Natural killer cell treated with Interleukin-12 subunit alpha and Interleukin-12 subunit beta and Interleukin-15 and Interleukin-18, amount 100 ng/mL, for 72 hours (primary cell): ENCODE measurements around the gene BUB1. TPM values are rescaled to one million over a fixed set of nuclear protein-coding genes. Genes with fewer than 3 reads are reported as not detected.
"Not testable (repeated sequence)": the region's sequence is repeated elsewhere in the genome, so short reads cannot be mapped to it uniquely, and the experiment has no call there.

Source experiments
- ATAC-seq, 2 donors: fragments of 150-1000 bp; cut with Tn5 transposase in 1 of 2; sonication (Bioruptor Pico), chemical (Tn5 transposase) in 1 of 2; 2 replicates each; pipeline ENCODE4 v1.10.0; 2021
- DNase-seq: peaks from one replicate; pipeline ENCODE4 v3.0.0; 2022; ENCODE audit warnings: low spot score
- H3K27ac Mint-ChIP-seq, 2 donors: 1 replicate in 1 of 2; 2 replicates in 1 of 2; pipeline ENCODE4 v1.8.0; 2022; ENCODE audit warnings: mixed read lengths in 2 of 2, mild to moderate bottlenecking in 1 of 2, moderate library complexity in 1 of 2
- H3K27me3 Mint-ChIP-seq, 2 donors: 1 replicate in 1 of 2; 2 replicates in 1 of 2; pipeline ENCODE4 v1.8.0; 2022; ENCODE audit warnings: mixed read lengths in 2 of 2
- H3K36me3 Mint-ChIP-seq: one replicate; pipeline ENCODE4 v1.8.0; 2022; ENCODE audit warnings: mixed read lengths
- H3K4me1 Mint-ChIP-seq, 2 donors: 1 replicate in 1 of 2; 2 replicates in 1 of 2; pipeline ENCODE4 v1.8.0; 2022; ENCODE audit warnings: low read depth in 2 of 2, mixed read lengths in 2 of 2, mild to moderate bottlenecking in 1 of 2
- H3K4me3 Mint-ChIP-seq: one replicate; pipeline ENCODE4 v1.8.0; 2022; ENCODE audit warnings: mixed read lengths
- H3K9me3 Mint-ChIP-seq: 2 replicates; pipeline ENCODE4 v1.8.0; 2022; ENCODE audit warnings: mixed read lengths
- total RNA-seq, 2 donors: library from RNA; stranded (reverse); gene quantifications; one replicate each; pipeline ENCODE4 v1.2.3, GENCODE V29; 2022

BUB1 gene
- total RNA-seq, 2 donors from 2014 or later = 45.2 to 103 TPM

GRCh38 chr2:110657724-110658305 lies 20.0 kb downstream of the BUB1 start:
- H3K9me3 Mint-ChIP-seq = no peaks in the 10 kb centered on the region
- no peaks in the 10 kb centered on the region for H3K27me3 Mint-ChIP-seq
- ATAC-seq (no peak), DNase-seq (no peak)
- peaks cover 34% of the 10 kb centered on the region for H3K36me3 Mint-ChIP-seq
- no peak overlapping the region for H3K4me3 Mint-ChIP-seq
- peak overlapping the region in 1 of 2 donors; percentile 10 for H3K27ac Mint-ChIP-seq
- H3K4me1 Mint-ChIP-seq = peaks cover 11 to 13% of the 10 kb centered on the region in 2 donors

GRCh38 chr2:110655701-110656100 lies 22.2 kb downstream of the BUB1 start:
- no peak overlapping the region for H3K4me3 Mint-ChIP-seq
- H3K9me3 Mint-ChIP-seq = no peaks in the 10 kb centered on the region
- DNase-seq (no peak), ATAC-seq (no peak)
- H3K27me3 Mint-ChIP-seq = no peaks in the 10 kb centered on the region
- H3K36me3 Mint-ChIP-seq = peaks cover 39% of the 10 kb centered on the region
- H3K4me1 Mint-ChIP-seq = peaks cover 11 to 13% of the 10 kb centered on the region in 2 donors
- no peak overlapping the region for H3K27ac Mint-ChIP-seq

- Mint-ChIP-seq H3K27me3 (no peaks in the 10 kb centered on the region), H3K27ac (no peak overlapping the region), H3K4me1 (peaks cover 7% of the 10 kb centered on the region in 2 donors), H3K9me3 (no peaks in the 10 kb centered on the region), H3K36me3 (peaks cover 35% of the 10 kb centered on the region), H3K4me3 (no peak overlapping the region)
- ATAC-seq (no peak), DNase-seq (no peak)
These were observed 24.0 kb downstream of the BUB1 start for GRCh38 chr2:110653861-110654260.

- Mint-ChIP-seq H3K27ac (no peak overlapping the region), H3K4me1 (no peaks in the 10 kb centered on the region), H3K27me3 (no peaks in the 10 kb centered on the region), H3K4me3 (no peak overlapping the region), H3K36me3 (peaks cover 29% of the 10 kb centered on the region), H3K9me3 (no peaks in the 10 kb centered on the region)
- ATAC-seq = no peak
- no peak for DNase-seq
These were observed 27.5 kb downstream of the BUB1 start for GRCh38 chr2:110650346-110650745.

GRCh38 chr2:110647777-110648176 lies 30.1 kb downstream of the BUB1 start:
- no peak for DNase-seq
- Mint-ChIP-seq H3K27me3 (no peaks in the 10 kb centered on the region), H3K4me3 (no peak overlapping the region), H3K9me3 (no peaks in the 10 kb centered on the region), H3K36me3 (peaks cover 27% of the 10 kb centered on the region), H3K27ac (no peak overlapping the region), H3K4me1 (no peaks in the 10 kb centered on the region)
- ATAC-seq = no peak

- Mint-ChIP-seq H3K9me3 (no peaks in the 10 kb centered on the region), H3K27me3 (no peaks in the 10 kb centered on the region), H3K4me1 (no peaks in the 10 kb centered on the region), H3K36me3 (peaks cover 26% of the 10 kb centered on the region), H3K27ac (no peak overlapping the region), H3K4me3 (no peak overlapping the region)
- DNase-seq (no peak), ATAC-seq (no peak)
These were observed 32.2 kb downstream of the BUB1 start for GRCh38 chr2:110645616-110646015.

GRCh38 chr2:110644357-110644756 lies 33.5 kb downstream of the BUB1 start:
- no peak for DNase-seq
- Mint-ChIP-seq H3K27ac (no peak overlapping the region), H3K4me3 (no peak overlapping the region), H3K27me3 (no peaks in the 10 kb centered on the region), H3K36me3 (peaks cover 27% of the 10 kb centered on the region), H3K4me1 (no peaks in the 10 kb centered on the region), H3K9me3 (no peaks in the 10 kb centered on the region)
- no peak for ATAC-seq

- no peaks in the 10 kb centered on the region for H3K27me3 Mint-ChIP-seq
- H3K9me3 Mint-ChIP-seq = no peaks in the 10 kb centered on the region
- ATAC-seq = no peak
- H3K4me3 Mint-ChIP-seq = no peak overlapping the region
- H3K27ac Mint-ChIP-seq = no peak overlapping the region
- no peaks in the 10 kb centered on the region for H3K4me1 Mint-ChIP-seq
- DNase-seq = no peak
- peaks cover 24% of the 10 kb centered on the region for H3K36me3 Mint-ChIP-seq
These were observed 35.5 kb downstream of the BUB1 start for GRCh38 chr2:110642360-110642759.

- Mint-ChIP-seq H3K4me3 (no peak overlapping the region), H3K36me3 (peaks cover 25% of the 10 kb centered on the region), H3K9me3 (no peaks in the 10 kb centered on the region), H3K27ac (no peak overlapping the region), H3K27me3 (no peaks in the 10 kb centered on the region), H3K4me1 (no peaks in the 10 kb centered on the region)
- ATAC-seq (peak in 1 of 2 donors; percentile 36), DNase-seq (no peak)
These were observed 37.9 kb downstream of the BUB1 start for GRCh38 chr2:110639972-110640371.

GRCh38 chr2:110638952-110639695 lies 38.7 kb downstream of the BUB1 start:
- no peak overlapping the region for H3K27ac Mint-ChIP-seq
- no peak for ATAC-seq
- no peaks in the 10 kb centered on the region for H3K4me1 Mint-ChIP-seq
- no peaks in the 10 kb centered on the region for H3K9me3 Mint-ChIP-seq
- no peaks in the 10 kb centered on the region for H3K27me3 Mint-ChIP-seq
- no peak for DNase-seq
- no peak overlapping the region for H3K4me3 Mint-ChIP-seq
- H3K36me3 Mint-ChIP-seq = peaks cover 25% of the 10 kb centered on the region

- no peak overlapping the region for H3K27ac Mint-ChIP-seq
- peaks cover 25% of the 10 kb centered on the region for H3K36me3 Mint-ChIP-seq
- no peak overlapping the region for H3K4me3 Mint-ChIP-seq
- no peaks in the 10 kb centered on the region for H3K27me3 Mint-ChIP-seq
- no peaks in the 10 kb centered on the region for H3K4me1 Mint-ChIP-seq
- no peak for ATAC-seq
- no peak for DNase-seq
- H3K9me3 Mint-ChIP-seq = no peaks in the 10 kb centered on the region
These were observed 39.9 kb downstream of the BUB1 start for GRCh38 chr2:110638004-110638403.

- Mint-ChIP-seq H3K27me3 (no peaks in the 10 kb centered on the region), H3K4me3 (no peak overlapping the region), H3K4me1 (no peaks in the 10 kb centered on the region), H3K9me3 (no peaks in the 10 kb centered on the region), H3K27ac (no peak overlapping the region), H3K36me3 (peaks cover 25% of the 10 kb centered on the region)
- no peak for DNase-seq
- no peak for ATAC-seq
These were observed 40.8 kb downstream of the BUB1 start for GRCh38 chr2:110637093-110637492.

- H3K27ac Mint-ChIP-seq, H3K4me3 Mint-ChIP-seq, DNase-seq, H3K4me1 Mint-ChIP-seq, H3K9me3 Mint-ChIP-seq, H3K27me3 Mint-ChIP-seq, ATAC-seq: not testable (repeated sequence)
- peaks cover 24% of the 10 kb centered on the region for H3K36me3 Mint-ChIP-seq
These were observed 41.8 kb downstream of the BUB1 start for GRCh38 chr2:110635949-110636628.

GRCh38 chr2:110627348-110627747 lies 50.5 kb downstream of the BUB1 start:
- not testable (repeated sequence) for H3K9me3 Mint-ChIP-seq, H3K36me3 Mint-ChIP-seq, DNase-seq, H3K4me3 Mint-ChIP-seq, ATAC-seq, H3K27ac Mint-ChIP-seq, H3K27me3 Mint-ChIP-seq, H3K4me1 Mint-ChIP-seq
